Activated CD4-positive, alpha-beta T cell treated with anti-CD3 and anti-CD28 coated beads, Interleukin-2, amount 50 U/mL, for 24 hours (primary cell): ENCODE results near the gene ASB1.

ENCODE experiments used
- DNase-seq, 2 donors: peaks; one replicate each; pipeline ENCODE4 v3.0.0-alpha.2; 2020; ENCODE audit warnings: low read depth in 1 of 2, low spot score in 1 of 2

The ASB1 gene

GRCh38 chr2:238426568-238427434, at the start of gene ASB1:
ASB1 (plus strand) TSS chr2:238426927; CDS start chr2:238427071, 144 bp downstream.
- DNase-seq, result peak; percentile 62 to 75

GRCh38 chr2:238378230-238379095, 48.3 kb upstream of the ASB1 start:
- DNase-seq, result no peak

DNA sequence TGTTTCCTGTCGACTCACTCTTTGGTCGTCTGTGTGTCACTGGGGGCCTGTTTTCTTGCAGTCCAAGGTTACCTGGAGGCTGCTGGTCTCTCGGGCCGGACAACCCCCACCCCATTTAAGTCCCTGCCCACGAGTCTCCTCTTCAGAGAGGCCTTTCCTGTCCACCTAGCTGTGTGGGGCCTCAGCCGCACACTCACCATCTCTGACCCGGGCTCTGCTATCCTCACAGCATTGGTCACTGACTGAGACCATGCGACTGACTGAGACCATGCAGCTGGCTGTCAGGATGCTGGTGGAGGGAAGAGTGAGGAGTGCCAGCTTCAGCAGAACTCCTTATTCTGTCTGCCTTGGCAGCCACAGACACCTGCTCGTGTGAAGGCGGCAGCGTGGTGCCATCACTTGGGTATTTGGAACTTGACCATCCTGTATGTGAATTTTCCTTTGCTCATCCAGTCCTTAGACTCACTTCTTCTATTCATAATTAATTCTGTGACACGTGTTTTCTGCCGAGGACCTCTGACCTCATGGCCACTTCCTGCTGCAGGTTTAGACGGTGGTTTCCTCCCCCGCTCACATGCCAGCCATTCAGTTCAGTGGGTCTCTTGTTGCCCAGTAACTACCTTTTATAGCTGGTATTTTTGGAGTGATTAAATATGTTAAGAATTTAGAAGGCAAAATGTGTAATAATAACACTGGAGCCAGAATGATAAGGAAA, 47.5 kb upstream of the ASB1 start:
- no peak for DNase-seq

GRCh38 chr2:238380336-238380735, 46.4 kb upstream of the ASB1 start:
- DNase-seq, result no peak

GRCh38 chr2:238380785-238381184, 45.9 kb upstream of the ASB1 start:
- DNase-seq, result no peak

DNA sequence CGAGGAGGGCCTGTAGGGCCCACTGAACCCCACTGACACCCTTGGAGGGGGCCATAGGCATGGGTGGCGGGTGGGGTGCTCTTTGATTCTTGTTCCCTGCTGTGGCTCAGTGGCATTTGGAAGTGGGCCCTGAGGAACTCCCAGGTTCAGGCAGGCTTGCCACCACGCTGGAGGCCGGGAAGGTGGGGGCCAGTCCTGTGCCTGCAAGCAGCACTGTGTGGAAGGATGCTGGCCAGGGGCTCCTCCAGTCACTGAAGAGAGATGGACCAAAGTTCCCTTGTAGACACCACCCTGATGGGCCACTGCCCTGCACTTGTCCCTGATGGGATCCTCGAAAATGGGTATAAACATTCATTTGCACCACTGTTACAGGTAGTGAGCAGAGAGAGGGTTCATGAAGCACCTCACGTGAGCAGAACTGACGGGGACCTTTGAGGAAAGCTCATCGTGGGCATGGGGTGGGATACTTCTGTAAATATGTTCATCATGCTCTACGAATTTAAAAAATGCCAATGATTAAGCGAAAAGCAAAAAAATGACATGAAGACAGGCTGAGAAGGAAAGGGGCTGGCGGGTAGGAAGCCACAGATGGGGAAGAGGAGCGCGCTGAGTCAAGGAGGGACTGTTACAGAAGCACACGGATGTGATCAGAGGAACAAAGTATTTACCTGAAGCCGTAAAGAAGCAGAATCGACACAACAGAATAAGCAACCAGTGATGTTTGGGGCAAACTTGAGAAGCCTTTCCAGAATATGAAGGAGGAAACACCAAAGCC, 45.2 kb upstream of the ASB1 start:
- DNase-seq, result no peak

- DNase-seq, result no peak
Observed at GRCh38 chr2:238382381-238382781, 44.3 kb upstream of the ASB1 start.

DNA sequence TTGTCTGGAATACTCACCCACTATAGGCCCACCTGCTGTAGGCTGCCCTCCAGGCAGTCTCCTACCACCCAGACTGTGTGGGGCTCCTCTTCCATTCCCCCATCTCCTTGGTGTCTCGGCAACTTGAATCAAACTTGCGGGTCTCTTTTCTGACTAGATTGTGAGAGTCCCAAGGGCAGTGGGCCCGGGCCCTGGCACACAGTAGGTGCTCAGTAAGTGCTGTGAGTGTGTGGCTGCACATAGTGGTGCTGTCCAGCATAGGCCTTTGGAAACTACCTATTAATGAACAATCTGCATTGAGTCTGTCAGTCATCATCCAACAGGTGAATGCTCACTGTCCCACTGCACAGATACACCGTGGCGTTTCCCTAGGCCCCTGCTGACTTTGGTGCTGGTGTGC, 43.6 kb upstream of the ASB1 start:
- no peak for DNase-seq

- no peak for DNase-seq
Observed at GRCh38 chr2:238383743-238384380, 42.9 kb upstream of the ASB1 start.

GRCh38 chr2:238387332-238387731, 39.4 kb upstream of the ASB1 start:
- DNase-seq, result no peak

DNA sequence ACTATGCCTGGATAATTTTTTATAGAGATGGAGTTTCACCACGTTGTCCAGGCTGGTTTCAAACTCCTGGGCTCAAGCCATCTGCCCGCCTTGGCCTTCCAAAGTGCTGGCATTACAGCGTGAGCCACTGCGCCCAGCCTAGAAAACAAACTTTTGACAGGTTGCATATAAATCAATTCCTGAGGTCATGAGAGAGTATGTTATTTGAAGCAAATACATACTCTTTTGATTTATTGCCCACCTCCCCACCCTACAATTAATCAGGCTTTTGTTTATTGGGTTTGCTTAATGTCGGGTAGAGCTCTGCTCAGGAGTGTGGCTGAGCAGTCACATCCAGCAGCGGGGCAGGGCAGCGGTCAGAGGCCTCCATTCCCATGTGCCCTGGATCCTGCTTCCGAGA, 37.9 kb upstream of the ASB1 start:
- DNase-seq, result no peak

GRCh38 chr2:238389988-238390589, 36.6 kb upstream of the ASB1 start:
- DNase-seq, result no peak

DNA sequence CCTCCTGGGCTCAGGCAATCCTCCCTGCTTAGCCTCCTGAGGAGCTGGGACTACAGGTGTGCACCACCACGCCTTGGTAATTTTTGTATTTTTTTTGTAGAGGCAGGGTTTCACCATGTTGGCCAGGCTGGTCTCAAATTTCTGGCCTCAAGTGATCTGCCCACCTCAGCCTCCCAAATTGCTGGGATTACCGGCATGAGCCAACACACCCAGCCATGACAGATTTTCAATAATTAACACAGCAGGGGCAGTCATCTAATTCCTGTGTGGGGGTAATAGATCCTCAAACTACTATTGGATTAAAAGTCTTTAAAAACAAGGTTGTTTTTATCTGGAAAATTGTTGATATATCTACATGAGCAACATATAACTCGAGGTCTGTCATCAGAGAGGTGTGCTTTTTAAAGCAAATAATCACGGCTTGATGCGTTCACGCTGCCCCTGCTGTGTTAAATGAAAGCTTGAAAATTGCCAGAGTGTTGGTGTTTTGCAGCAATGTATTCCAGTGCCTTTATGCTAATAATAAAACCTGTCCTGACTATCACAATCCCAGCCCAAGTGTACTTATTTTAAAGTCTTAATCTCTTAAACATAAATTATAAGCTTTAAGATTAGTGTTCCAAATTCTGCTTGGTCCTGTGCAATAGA, 35.6 kb upstream of the ASB1 start:
- DNase-seq, result no peak

- no peak for DNase-seq
Observed at GRCh38 chr2:238396663-238397062, 30.1 kb upstream of the ASB1 start.

- DNase-seq, result no peak
Observed at GRCh38 chr2:238397356-238397755, 29.4 kb upstream of the ASB1 start.

GRCh38 chr2:238398577-238398976, 28.1 kb upstream of the ASB1 start:
- no peak for DNase-seq

DNA sequence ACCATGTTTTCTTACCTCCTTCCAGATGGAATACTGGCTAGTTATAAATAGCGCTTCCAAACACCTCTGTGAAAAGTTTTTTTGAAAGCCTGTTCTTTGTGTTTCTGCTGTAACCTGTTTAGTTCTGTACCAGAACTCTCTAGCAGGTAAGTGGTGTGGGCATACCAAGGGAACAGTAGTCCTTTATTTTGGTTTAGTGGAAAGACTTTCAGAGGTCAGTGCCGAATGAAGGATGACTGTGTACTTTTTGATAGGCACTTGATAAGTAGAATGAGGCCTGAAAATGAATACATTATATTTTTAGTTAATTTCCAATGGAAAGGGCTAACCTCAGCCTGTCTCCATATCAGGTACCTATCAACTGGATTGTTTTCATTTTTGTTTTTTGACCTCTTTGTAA, 27.6 kb upstream of the ASB1 start:
- DNase-seq, result no peak

GRCh38 chr2:238401551-238401950, 25.2 kb upstream of the ASB1 start:
- no peak for DNase-seq

DNA sequence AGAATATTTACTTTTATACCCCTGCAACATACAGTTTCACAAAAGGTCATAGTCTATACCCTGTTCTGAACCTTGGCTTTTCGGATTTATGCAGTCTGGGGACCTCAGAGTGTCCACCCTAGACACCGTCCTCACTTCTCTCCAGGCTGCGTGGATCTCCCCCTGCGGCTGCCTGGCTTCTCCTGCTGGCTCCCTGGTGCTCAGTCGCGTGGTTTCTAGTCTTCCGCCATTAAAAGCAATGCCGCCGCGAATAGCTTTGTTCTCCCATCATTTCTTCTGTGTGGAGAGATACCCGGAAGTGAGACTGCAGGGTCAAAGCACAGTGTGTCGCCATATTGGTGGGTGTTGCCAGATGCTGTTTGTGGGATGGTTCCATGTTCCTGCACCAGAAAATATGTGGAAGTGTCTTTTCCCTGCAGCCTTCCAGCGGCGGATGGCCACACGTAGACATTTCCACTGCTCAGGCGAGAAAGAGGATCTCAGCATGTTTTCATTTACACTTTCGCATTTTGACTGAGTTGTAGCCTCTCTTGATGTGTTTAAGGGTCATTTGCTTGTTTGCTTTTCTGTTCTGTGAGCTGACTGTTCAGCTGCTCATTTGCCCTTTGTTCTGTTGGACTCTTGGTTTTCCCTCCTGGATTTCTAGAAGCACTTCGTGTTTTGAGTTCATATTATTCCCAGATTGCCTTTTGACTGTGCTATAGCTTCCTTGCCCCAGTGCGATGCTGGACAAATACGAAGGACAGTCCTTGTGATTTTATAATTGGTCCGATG, 22.9 kb upstream of the ASB1 start:
- DNase-seq, result no peak
